ENCODE measurements around the gene DNLZ. TPM values are rescaled to one million over a fixed set of nuclear protein-coding genes. Genes with fewer than 3 reads are reported as not detected.

Gene DNLZ
- total and polyA plus RNA-seq, 2 donors (not counting 3 experiments of a cell fraction or from before 2014, with no cell fraction given): 26.9 to 38.4 TPM

DNA sequence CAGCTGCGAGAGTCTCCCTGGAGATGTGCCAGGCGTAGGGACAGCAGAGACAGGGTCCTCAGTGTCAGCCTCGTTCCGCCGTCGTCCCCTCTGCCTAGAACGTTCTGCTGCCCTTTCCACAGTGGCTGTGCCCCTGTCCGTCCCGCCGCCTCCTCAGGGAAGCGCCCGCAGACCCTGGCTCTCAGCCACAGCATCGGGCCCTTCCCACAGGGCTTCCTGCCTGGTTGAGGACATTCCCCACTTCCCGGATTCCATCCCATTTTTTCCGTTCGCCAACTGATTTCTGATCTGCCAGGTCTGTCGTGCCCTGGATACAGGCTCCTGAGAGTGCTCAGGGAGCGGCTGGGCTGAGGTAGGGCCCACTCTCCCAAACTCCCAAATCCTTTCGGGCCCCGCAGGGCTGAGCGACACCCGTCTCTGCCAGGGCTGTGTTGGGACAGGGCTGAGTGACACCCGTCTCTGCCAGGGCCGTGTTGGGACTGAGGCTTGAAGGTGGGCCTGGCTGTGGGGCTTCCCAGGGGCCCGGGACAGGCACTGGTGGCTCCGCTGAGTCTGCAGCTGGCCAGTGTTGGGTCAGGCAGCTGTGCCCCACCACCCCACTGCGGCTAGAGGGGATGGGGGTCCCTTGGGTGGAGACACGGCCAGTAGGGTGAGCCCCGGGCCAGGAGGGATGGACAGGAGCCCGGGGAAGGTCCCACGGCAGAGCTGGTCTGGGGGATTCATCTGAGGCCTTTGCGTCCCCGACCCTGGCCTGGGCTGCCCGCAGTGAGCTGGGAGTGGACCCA is 15.9 kb downstream of the DNLZ start:
- CTCF ChIA-PET: no interaction called here
- no peak overlapping the region for H3K27ac ChIP-seq (ENCODE audit: insufficient read depth, low read depth, low read length)
- no peak overlapping the region for H3K4me2 ChIP-seq (ENCODE audit: insufficient read depth, low read length)
- H3K36me3 ChIP-seq (ENCODE audit: control insufficient read depth in 2 of 2, extremely low read depth in 1 of 2, insufficient read depth in 2 of 2, low read length in 2 of 2): no peaks in the 10 kb centered on the region
- FAIRE-seq (no peak), DNase-seq (ENCODE audit: low read depth, low spot score) (no peak)
- TF ChIP-seq POLR2AphosphoS5 (IDR thresholded peaks at IDR 0.05; ENCODE audit: insufficient read depth, low read depth, low read length): no peak
- no peak for TF ChIP-seq FOS (IDR thresholded peaks at IDR 0.05; ENCODE audit: borderline replicate concordance, insufficient read depth, low read length)
- TF ChIP-seq EZH2 (IDR thresholded peaks at IDR 0.05; ENCODE audit: borderline replicate concordance, low read depth, low read length, severe bottlenecking): no peak
- no peak for TF ChIP-seq MYC (IDR thresholded peaks at IDR 0.05; ENCODE audit: low read depth, low read length)
- TF ChIP-seq GATA2 (IDR thresholded peaks at IDR 0.05; ENCODE audit: insufficient read depth, insufficient read length, low read depth, low read length): no peak
- TF ChIP-seq POLR2A (IDR thresholded peaks at IDR 0.05; ENCODE audit: low read depth, low read length): no peak
- TF ChIP-seq JUN (IDR thresholded peaks at IDR 0.05; ENCODE audit: borderline replicate concordance, insufficient read depth, insufficient read length, low read depth): no peak
- TF ChIP-seq, protein P1, sequence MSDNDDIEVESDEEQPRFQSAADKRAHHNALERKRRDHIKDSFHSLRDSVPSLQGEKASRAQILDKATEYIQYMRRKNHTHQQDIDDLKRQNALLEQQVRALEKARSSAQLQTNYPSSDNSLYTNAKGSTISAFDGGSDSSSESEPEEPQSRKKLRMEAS (IDR thresholded peaks at IDR 0.05; ENCODE audit: insufficient read depth, insufficient read length): no peak
- TF ChIP-seq, protein P2, sequence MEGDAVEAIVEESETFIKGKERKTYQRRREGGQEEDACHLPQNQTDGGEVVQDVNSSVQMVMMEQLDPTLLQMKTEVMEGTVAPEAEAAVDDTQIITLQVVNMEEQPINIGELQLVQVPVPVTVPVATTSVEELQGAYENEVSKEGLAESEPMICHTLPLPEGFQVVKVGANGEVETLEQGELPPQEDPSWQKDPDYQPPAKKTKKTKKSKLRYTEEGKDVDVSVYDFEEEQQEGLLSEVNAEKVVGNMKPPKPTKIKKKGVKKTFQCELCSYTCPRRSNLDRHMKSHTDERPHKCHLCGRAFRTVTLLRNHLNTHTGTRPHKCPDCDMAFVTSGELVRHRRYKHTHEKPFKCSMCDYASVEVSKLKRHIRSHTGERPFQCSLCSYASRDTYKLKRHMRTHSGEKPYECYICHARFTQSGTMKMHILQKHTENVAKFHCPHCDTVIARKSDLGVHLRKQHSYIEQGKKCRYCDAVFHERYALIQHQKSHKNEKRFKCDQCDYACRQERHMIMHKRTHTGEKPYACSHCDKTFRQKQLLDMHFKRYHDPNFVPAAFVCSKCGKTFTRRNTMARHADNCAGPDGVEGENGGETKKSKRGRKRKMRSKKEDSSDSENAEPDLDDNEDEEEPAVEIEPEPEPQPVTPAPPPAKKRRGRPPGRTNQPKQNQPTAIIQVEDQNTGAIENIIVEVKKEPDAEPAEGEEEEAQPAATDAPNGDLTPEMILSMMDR (IDR thresholded peaks at IDR 0.05; ENCODE audit: extremely low read depth in 1 of 2, insufficient read depth in 1 of 2, low read depth in 1 of 2, low read length in 2 of 2): no peak
- no peaks in the 10 kb centered on the region for H3K27me3 ChIP-seq (ENCODE audit: control insufficient read depth in 2 of 2, insufficient read depth in 2 of 2, low read length in 2 of 2)
- no peak overlapping the region for H3K4me3 ChIP-seq (replicated peaks in 1 of 3; ENCODE audit: insufficient read depth in 1 of 3, low read depth in 1 of 3, low read length in 3 of 3)
- H4K20me1 ChIP-seq (replicated peaks; ENCODE audit: control insufficient read depth, extremely low read depth, insufficient read depth, low read length): no peaks in the 10 kb centered on the region
- H3K79me2 ChIP-seq (ENCODE audit: control insufficient read depth, insufficient read depth, low read length): no peaks in the 10 kb centered on the region
- H3K9me1 ChIP-seq (replicated peaks; ENCODE audit: control insufficient read depth, extremely low read depth, insufficient read depth, low read length): no peaks in the 10 kb centered on the region
- H2AFZ ChIP-seq (ENCODE audit: low read depth, low read length): no peak overlapping the region
- no peaks in the 10 kb centered on the region for H3K9me3 ChIP-seq (replicated peaks; ENCODE audit: control insufficient read depth, insufficient read depth, low read length)
- no peak overlapping the region for H3K9ac ChIP-seq (replicated peaks; ENCODE audit: extremely low read depth, insufficient read depth, low read length)
- peaks cover 5% of the 10 kb centered on the region for H3K4me1 ChIP-seq (ENCODE audit: control insufficient read depth, extremely low read depth, insufficient read depth, low read length)
- dilution Hi-C loops (cut with MboI; ENCODE audit: extremely low pct_ligation_motif_present, low sequenced_read_pairs) (no loop called here), intact Hi-C loops (cut with micrococcal nuclease) (no loop called here)
- no TSS peak for BruUV-seq (replicated peaks)
- POLR2A ChIA-PET: no interaction called here

All from endothelial cell of umbilical vein (primary cell).